ENCODE measurements around the gene MED13L. TPM values are rescaled to one million over a fixed set of nuclear protein-coding genes. Genes with fewer than 3 reads are reported as not detected.

MED13L gene
- polyA plus RNA-seq, 1 donor: 83.4 TPM

- no peak for DNase-seq
These were observed 62.5 kb downstream of the MED13L start for GRCh38 chr12:116215023-116215422.

GRCh38 chr12:116213885-116214527, 63.5 kb downstream of the MED13L start:
- no peak for DNase-seq

- no peak for DNase-seq
These were observed 64.5 kb downstream of the MED13L start for GRCh38 chr12:116213014-116213413.

GRCh38 chr12:116210762-116211161, 66.7 kb downstream of the MED13L start:
- no peak for DNase-seq

GRCh38 chr12:116210131-116210530, 67.4 kb downstream of the MED13L start:
- no peak for DNase-seq

GRCh38 chr12:116209503-116209902, 68.0 kb downstream of the MED13L start:
- DNase-seq: no peak

- no peak for DNase-seq
These were observed 70.2 kb downstream of the MED13L start for GRCh38 chr12:116207274-116207673.

GRCh38 chr12:116206828-116207227, 70.7 kb downstream of the MED13L start:
- no peak for DNase-seq

- no peak for DNase-seq
These were observed 72.7 kb downstream of the MED13L start for GRCh38 chr12:116204785-116205184.

GRCh38 chr12:116204169-116204568, 73.3 kb downstream of the MED13L start:
- DNase-seq: no peak

- DNase-seq: no peak
These were observed 74.6 kb downstream of the MED13L start for GRCh38 chr12:116202940-116203339.

GRCh38 chr12:116202433-116202832, 75.1 kb downstream of the MED13L start:
- no peak for DNase-seq

GRCh38 chr12:116201908-116202307, 75.6 kb downstream of the MED13L start:
- DNase-seq: no peak

GRCh38 chr12:116201359-116201758, 76.1 kb downstream of the MED13L start:
- no peak for DNase-seq

- no peak for DNase-seq
These were observed 76.7 kb downstream of the MED13L start for GRCh38 chr12:116200812-116201211.

- no peak for DNase-seq
These were observed 78.3 kb downstream of the MED13L start for GRCh38 chr12:116199160-116199706.

- no peak for DNase-seq
These were observed 80.5 kb downstream of the MED13L start for GRCh38 chr12:116196752-116197718.

- DNase-seq: no peak
These were observed 81.3 kb downstream of the MED13L start for GRCh38 chr12:116196226-116196625.

- no peak for DNase-seq
These were observed 82.5 kb downstream of the MED13L start for GRCh38 chr12:116194935-116195431.

- DNase-seq: no peak
These were observed 87.8 kb downstream of the MED13L start for GRCh38 chr12:116189692-116190091.

- no peak for DNase-seq
These were observed 88.9 kb downstream of the MED13L start for GRCh38 chr12:116188581-116188980.

GRCh38 chr12:116187151-116187511, 90.4 kb downstream of the MED13L start:
- no peak for DNase-seq

Measured in left kidney (tissue), 2 donors.